K562 (cell line): ENCODE measurements around the gene ITPKA. TPM values are rescaled to one million over a fixed set of nuclear protein-coding genes. Genes with fewer than 3 reads are reported as not detected.

Experiments
- CBFA2T3 ChIP-seq: fragments of 450-650 bp; IDR thresholded peaks from 2 replicates; pipeline ENCODE4 v1.6.1; 2017
- GATA2 ChIP-seq: sonication (generic); formaldehyde crosslinking; IDR thresholded peaks from 2 replicates; pipeline ENCODE4 v1.4.0; 2020; ENCODE audit warnings: mild to moderate bottlenecking, missing genetic modification reagents
- MLLT1 ChIP-seq, 2 experiments: fragments of 450-650 bp; IDR thresholded peaks; 2 replicates each; pipeline ENCODE4 v1.6.1; 2016
- SP1 ChIP-seq: sonication (generic); formaldehyde crosslinking; IDR thresholded peaks from 2 replicates; pipeline ENCODE4 v1.8.1; 2022; ENCODE audit warnings: mild to moderate bottlenecking, missing genetic modification reagents
- VEZF1 ChIP-seq: fragments of 200-800 bp; sonication (Bioruptor generic); IDR thresholded peaks from 2 replicates; pipeline ENCODE4 v1.6.1; 2017; ENCODE audit warnings: missing genetic modification characterization, missing compliant biosample characterization
- ZBTB40 ChIP-seq, 2 experiments: fragments of 450-650 bp in 1 of 2; sonication (generic) in 1 of 2; formaldehyde crosslinking in 1 of 2; IDR thresholded peaks; 2 replicates each; pipeline versions ENCODE4 v1.7.1 to v1.9.0; 2016 to 2022; ENCODE audit warnings: inconsistent platforms in 1 of 2, mild to moderate bottlenecking in 1 of 2, missing genetic modification reagents in 1 of 2
- ZNF592 ChIP-seq: fragments of 450-650 bp; IDR thresholded peaks from 2 replicates; pipeline ENCODE4 v1.6.1; 2017; ENCODE audit warnings: antibody characterized with exemption, mild to moderate bottlenecking
- polyA plus RNA-seq, 8 experiments: library from polyadenylated mRNA; depleted of rRNA in 4 of 8; stranded (reverse) in 5 of 8; unstranded in 3 of 8; fragments of >200 nt; fragmentation: Nextera tagmentation in 2 of 8; fragmentation: Illumina TruSeq in 1 of 8; extraction: Ambion mirVana in 2 of 8; extraction: Trizol in 1 of 8; gene quantifications; 2 replicates each; pipeline versions ENCODE4 v1.2.1 to v1.2.3, GENCODE V29; 2011 to 2014; ENCODE audit warnings: inconsistent platforms in 1 of 8, missing spikeins in 1 of 8
- total RNA-seq, 7 experiments: library from RNA; depleted of rRNA in 6 of 7; stranded (reverse); fragments of >200 nt in 6 of 7; fragmentation: Illumina TruSeq in 2 of 7; extraction: Trizol in 2 of 7; gene quantifications; 2 replicates each; pipeline versions ENCODE4 v1.2.1 to v1.2.3, GENCODE V29; 2011 to 2021; ENCODE audit warnings: low replicate concordance in 1 of 7

Gene ITPKA
- total and polyA plus RNA-seq, 9 of the 15 experiments (the other 6 are each of a cell fraction or from before 2014, with no cell fraction given), result 0.14 to 68.4 (median 11.5) TPM

- TF ChIP-seq ZNF592, result peak; percentile 69
- TF ChIP-seq ZBTB40 (IDR thresholded peaks at IDR 0.05), result peak; percentile 47; the same call in 1 of the 2 replicates
- no peak for TF ChIP-seq ZBTB40 (CRISPR knock-in tag; IDR thresholded peaks at IDR 0.05)
- TF ChIP-seq SP1, result peak; percentile 83
- peak in 1 of 2 experiments; percentile 75; a peak in 1 of 4 replicates for TF ChIP-seq MLLT1 (IDR thresholded peaks at IDR 0.05)
- peak; percentile 15 for TF ChIP-seq CBFA2T3
- peak; percentile 87 for TF ChIP-seq VEZF1 (CRISPR knock-in tag)
- TF ChIP-seq GATA2 (CRISPR knock-in tag), result 0 out of 2 replicates have a peak, but pooled peaks have one; percentile 12
Observed at GRCh38 chr15:41513506-41514227, 20.0 kb downstream of the ITPKA start, which contains the start of gene LTK (continued).
